K562 (cell line): ENCODE data around the gene MAD1L1.

Source experiments
- CC2D1A ChIP-seq: fragments of 450-650 bp; IDR thresholded peaks from 2 replicates; pipeline ENCODE4 v1.6.1; 2017; ENCODE audit warnings: mild to moderate bottlenecking
- JUNB ChIP-seq: fragments of 450-650 bp; formaldehyde crosslinking; conservative IDR thresholded peaks from 2 replicates; pipeline ENCODE4 v1.4.0; 2020; ENCODE audit warnings: mild to moderate bottlenecking
- POLR2AphosphoS5 ChIP-seq: IDR thresholded peaks from 2 replicates; pipeline ENCODE4 v1.6.1; 2011; ENCODE audit warnings: mild to moderate bottlenecking, low read depth, low read length, moderate library complexity; ENCODE audit not compliant: control insufficient read depth, insufficient read depth

DNA sequence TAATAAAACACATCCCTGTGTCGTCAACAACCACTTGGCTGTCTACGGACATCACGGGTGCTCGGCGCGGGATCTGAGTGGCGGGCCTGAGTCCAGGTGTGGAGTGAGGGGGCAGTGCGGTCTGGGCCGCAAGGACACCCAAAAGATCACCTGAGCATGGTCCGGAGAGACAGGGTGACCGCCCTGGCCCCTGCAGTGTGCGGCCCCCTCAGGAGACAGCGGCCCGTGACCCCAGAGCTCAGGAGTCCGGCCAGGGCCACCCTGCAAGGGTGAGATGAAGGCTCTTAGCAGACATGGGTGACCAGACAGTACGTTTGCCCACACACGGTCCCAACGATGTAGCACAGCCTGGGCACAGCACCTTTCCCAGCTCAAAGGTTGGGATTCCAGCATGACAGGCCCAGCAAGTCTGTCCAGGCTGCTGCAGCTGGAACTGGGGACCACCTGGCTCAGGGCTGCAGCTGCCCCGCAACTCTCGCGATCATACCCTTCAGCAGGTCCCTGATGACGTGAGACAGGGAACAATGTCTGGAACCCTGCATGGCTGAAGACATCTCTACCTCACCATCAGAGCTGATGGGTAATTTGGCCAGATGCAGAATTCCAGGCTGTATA, 324.9 kb downstream of the MAD1L1 start:
- TF ChIP-seq JUNB (CRISPR knock-in tag) (no peak), CC2D1A (no peak), POLR2AphosphoS5 (no peak)
